Fibroblast of skin of abdomen (primary cell): ENCODE measurements around the gene BLTP2.

ENCODE experiments used
- DNase-seq: peaks from one replicate; pipeline ENCODE4 v3.0.0-alpha.2; 2013

Gene BLTP2

DNA sequence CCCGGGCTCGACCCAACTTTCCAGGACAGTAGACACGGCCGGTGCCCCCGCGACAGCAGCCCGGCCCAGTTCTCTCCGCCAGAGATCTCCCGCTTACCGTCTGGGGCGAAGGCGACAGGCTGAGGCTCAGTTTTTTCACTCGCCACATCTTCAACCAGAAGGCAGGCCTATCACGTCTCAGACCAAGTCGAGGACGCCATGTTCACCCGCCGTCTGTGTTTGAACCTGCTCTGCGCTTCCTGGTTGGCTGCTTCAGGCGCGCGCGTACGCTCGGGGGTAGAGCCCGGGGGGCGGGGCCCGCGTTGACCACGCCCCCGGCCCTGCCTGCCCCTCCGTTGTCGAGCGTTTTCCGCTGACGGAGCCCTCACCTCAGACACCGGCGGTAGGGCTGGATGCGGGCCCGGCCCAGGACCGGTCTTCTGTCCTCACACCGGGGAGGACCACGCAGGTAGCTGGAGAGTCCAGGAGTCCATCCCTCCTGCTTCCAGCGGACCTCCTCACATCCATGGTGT, 46.1 kb downstream of the BLTP2 start, which contains the start of gene SPAG5:
Gene SPAG5 (minus strand): TSS at position 227 of the 512 bp plus-strand sequence. CDS start 79 bp downstream, at position 148.
- peak; percentile 91 for DNase-seq

DNA sequence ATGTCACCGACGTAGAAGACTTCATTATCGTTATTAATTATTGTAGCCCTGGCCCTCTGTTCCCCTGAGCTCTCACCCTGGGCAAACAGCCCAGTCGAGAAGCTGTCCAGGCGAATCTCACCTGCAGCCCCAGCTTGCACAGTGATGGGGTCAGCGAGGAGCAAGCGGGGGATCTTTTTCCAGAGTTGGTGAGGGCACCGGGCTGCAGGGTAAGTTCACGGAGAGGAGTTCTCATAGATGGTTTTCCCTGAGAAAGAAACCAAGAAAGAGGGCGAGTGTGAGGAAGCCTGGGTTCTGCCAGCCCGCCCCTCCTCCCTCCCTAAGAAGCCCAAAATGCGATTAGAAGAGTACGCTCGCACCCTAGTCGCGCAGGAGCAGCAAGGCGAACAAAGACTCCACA, 46.6 kb downstream of the BLTP2 start:
- no peak for DNase-seq

DNA sequence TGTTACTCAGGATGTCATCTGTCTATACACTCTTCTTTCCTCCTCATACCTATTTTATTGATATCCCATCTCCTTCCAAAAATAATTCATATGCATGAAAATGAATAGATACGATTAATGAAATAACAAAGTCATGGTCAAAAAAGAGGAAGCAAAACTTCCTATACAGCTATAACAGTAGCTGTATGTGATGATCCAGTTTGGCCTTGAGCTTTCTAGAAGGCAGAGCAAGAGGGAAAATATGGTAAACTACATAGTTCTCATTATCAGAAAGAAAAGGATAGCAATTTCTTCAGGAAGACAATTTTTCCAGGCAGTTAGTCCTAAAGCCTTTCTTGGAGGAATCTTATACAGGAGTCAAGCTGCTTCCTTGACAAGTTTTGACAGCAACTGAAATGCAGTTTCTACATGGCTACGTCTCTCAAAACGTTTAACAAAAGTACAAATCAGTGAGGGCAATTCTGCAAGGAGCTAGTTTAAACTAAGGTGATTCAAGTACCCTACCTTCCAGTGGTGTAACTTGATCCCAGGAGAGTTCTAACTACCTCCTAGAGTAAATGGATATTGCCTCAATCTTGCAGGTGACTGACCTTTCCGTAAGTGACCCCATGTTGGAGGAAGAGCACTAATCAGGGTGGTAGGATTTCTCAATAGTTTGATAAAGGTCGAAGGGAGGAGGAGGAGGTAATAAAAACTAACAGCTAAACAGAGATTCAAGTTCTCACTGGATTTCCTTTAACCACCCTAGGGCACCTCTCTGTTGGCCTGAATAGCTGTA, 47.2 kb downstream of the BLTP2 start:
- DNase-seq = no peak
